ENCODE measurements around the gene NEMF.
"Not testable (repeated sequence)": the region's sequence is repeated elsewhere in the genome, so short reads cannot be mapped to it uniquely, and the experiment has no call there.

DNA sequence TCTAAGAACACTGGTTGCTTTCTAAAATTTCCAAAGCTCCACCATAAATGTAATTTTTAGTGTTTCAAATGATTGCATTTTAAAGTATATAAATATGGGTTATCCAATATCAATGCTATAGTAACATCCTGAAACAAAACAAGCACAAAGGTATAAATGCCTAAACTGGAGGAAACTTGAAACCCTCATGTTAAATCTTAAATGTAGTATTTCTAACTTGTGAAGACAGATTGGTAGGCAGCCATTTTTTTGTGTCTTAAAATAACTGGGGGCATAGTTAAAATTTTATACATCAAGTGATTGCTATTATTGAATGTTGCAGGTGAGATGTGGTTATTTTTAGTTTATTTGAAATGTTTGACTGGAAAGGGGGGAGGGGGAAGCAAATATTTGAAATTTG lies 43.7 kb upstream of the NEMF start:
- TF ChIP-seq, protein P1, sequence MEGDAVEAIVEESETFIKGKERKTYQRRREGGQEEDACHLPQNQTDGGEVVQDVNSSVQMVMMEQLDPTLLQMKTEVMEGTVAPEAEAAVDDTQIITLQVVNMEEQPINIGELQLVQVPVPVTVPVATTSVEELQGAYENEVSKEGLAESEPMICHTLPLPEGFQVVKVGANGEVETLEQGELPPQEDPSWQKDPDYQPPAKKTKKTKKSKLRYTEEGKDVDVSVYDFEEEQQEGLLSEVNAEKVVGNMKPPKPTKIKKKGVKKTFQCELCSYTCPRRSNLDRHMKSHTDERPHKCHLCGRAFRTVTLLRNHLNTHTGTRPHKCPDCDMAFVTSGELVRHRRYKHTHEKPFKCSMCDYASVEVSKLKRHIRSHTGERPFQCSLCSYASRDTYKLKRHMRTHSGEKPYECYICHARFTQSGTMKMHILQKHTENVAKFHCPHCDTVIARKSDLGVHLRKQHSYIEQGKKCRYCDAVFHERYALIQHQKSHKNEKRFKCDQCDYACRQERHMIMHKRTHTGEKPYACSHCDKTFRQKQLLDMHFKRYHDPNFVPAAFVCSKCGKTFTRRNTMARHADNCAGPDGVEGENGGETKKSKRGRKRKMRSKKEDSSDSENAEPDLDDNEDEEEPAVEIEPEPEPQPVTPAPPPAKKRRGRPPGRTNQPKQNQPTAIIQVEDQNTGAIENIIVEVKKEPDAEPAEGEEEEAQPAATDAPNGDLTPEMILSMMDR (conservative IDR thresholded peaks at IDR 0.05; ENCODE audit: low read depth, low read length) = not testable (repeated sequence)
- TF ChIP-seq EZH2 (IDR thresholded peaks at IDR 0.05; ENCODE audit: low read length, unreplicated experiment); EZH2phosphoT487 (IDR thresholded peaks at IDR 0.05; ENCODE audit: borderline replicate concordance, low read length): not testable (repeated sequence)
